IPS DF 6.9 (cell line): ENCODE data around the gene CALML3.

Experiments
- DNase-seq: peaks from one replicate; pipeline ENCODE4 v3.0.0-alpha.2; 2013; ENCODE audit warnings: low read depth, low spot score
- H3K27ac ChIP-seq: one replicate; pipeline ENCODE4 v1.5.1; 2013; ENCODE audit warnings: low read length, control low read depth
- H3K27me3 ChIP-seq: 2 replicates; pipeline ENCODE4 v1.6.1; 2013; ENCODE audit warnings: mild to moderate bottlenecking, low read length; ENCODE audit not compliant: control insufficient read depth, insufficient read depth
- H3K36me3 ChIP-seq: 2 replicates; pipeline ENCODE4 v1.6.1; 2013; ENCODE audit warnings: low read length; ENCODE audit not compliant: control insufficient read depth, insufficient read depth
- H3K4me1 ChIP-seq: 2 replicates; pipeline ENCODE4 v1.6.1; 2013; ENCODE audit warnings: low read length; ENCODE audit not compliant: control insufficient read depth, insufficient read depth
- H3K4me3 ChIP-seq: 2 replicates; pipeline ENCODE4 v1.5.1; 2013; ENCODE audit warnings: mild to moderate bottlenecking, low read length
- H3K9me3 ChIP-seq: 2 replicates; pipeline ENCODE4 v1.6.1; 2013; ENCODE audit warnings: low read length, inconsistent platforms; ENCODE audit not compliant: control insufficient read depth, insufficient read depth
- WGBS: extraction: QIAGEN DNeasy Blood & Tissue Kit; methylation state at CpG from one replicate; pipeline ENCODE4 v1.1.7; 2013; ENCODE audit warnings: mixed read lengths, missing lambda C conversion rate; ENCODE audit not compliant: insufficient read length, insufficient coverage; 5-methylcytosine and 5-hydroxymethylcytosine counted together

Gene CALML3

GRCh38 chr10:5528989-5529701 is 4.4 kb downstream of the CALML3 start:
- no peaks in the 10 kb centered on the region for H3K27me3 ChIP-seq
- H3K27ac ChIP-seq: no peak overlapping the region
- no peaks in the 10 kb centered on the region; the same call in 1 of the 2 replicates for H3K4me1 ChIP-seq
- no peaks in the 10 kb centered on the region for H3K36me3 ChIP-seq
- no peak for DNase-seq
- no peak overlapping the region for H3K4me3 ChIP-seq
- H3K9me3 ChIP-seq: no peaks in the 10 kb centered on the region
- no CpG with 5 or more reads among the region's 11 CpGs for WGBS

DNA sequence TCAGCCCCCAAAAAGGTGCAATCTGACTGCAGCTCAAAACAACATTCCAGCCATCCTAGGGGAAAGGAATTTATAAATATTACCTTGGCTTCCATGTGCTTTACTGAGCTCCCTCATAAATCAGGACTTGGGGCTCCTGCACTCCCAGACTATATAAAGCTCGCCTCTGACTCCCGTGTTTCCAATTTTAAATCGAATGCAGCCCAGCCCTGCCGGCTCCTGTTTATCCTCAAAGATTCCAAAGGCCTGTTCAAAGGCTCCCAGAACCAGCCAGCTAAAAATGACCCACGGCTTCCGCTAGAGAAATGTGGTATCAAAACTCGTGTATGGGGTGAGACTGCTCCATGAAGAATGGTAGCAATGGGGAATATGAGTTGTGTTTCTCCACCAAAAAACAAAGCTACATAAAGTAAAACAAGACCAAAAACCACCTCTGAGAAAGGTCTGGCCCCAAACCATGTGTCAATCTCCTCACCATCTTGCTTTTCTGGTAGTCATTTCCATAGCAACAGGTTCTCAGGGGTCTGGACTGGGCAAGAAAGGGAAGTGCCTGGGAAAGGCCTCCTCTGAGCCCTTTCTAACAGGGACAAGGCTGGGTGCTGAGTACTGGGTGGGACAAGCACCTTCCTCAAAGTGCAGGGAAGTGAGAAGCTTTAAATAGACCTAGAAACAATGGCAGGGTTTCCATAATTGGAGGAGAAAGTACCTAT is 5.1 kb downstream of the CALML3 start:
- no peak for DNase-seq
- Histone ChIP-seq H3K9me3 (no peaks in the 10 kb centered on the region), H3K4me3 (no peak overlapping the region), H3K27ac (no peak overlapping the region), H3K4me1 (no peaks in the 10 kb centered on the region; the same call in 1 of the 2 replicates), H3K27me3 (no peaks in the 10 kb centered on the region), H3K36me3 (no peaks in the 10 kb centered on the region)
- WGBS: no CpG with 5 or more reads among the region's 7 CpGs

GRCh38 chr10:5530412-5530806 is 5.6 kb downstream of the CALML3 start:
- Histone ChIP-seq H3K27ac (no peak overlapping the region), H3K36me3 (no peaks in the 10 kb centered on the region), H3K27me3 (no peaks in the 10 kb centered on the region), H3K4me3 (no peak overlapping the region), H3K4me1 (no peaks in the 10 kb centered on the region; the same call in 1 of the 2 replicates), H3K9me3 (no peaks in the 10 kb centered on the region)
- no peak for DNase-seq
- WGBS: no CpG with 5 or more reads among the region's 5 CpGs

DNA sequence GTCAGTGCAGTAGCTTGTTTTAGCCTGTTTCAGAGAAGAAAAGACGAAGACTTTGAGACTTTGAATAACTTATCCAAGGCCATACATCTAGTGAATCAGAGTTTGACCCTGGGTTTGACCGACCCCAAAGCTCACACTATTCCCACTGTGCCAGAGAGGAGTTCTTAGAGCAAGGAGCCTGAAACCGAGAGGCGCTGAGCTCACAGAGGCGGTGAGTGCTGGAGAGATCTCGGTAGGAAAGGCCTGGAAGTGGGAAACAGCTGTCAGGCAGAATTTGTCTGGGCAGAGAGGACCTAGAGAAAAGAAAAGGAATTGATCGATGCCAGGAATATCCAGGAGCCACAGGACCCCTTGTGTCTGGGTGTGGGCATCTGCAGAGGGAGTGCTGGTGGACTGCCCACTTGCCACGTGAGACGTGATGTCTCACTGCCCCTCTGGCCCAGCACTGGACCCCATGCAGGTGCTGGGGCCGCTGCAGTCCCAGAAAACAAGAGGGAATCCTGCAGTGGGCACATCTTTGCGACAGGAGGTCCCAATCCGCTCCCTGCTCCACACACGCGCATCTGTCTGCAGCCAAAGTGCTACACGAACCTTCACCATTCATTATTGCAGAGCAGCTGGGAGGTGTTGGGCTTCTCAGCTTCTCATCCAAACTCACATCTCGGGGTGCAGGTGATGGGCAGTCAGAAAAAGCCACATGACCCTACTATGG is 6.2 kb downstream of the CALML3 start:
- Histone ChIP-seq H3K27me3 (no peaks in the 10 kb centered on the region), H3K27ac (no peak overlapping the region), H3K4me3 (no peak overlapping the region), H3K9me3 (no peaks in the 10 kb centered on the region), H3K36me3 (no peaks in the 10 kb centered on the region), H3K4me1 (no peaks in the 10 kb centered on the region)
- DNase-seq: no peak
- WGBS: no CpG with 5 or more reads among the region's 16 CpGs

DNA sequence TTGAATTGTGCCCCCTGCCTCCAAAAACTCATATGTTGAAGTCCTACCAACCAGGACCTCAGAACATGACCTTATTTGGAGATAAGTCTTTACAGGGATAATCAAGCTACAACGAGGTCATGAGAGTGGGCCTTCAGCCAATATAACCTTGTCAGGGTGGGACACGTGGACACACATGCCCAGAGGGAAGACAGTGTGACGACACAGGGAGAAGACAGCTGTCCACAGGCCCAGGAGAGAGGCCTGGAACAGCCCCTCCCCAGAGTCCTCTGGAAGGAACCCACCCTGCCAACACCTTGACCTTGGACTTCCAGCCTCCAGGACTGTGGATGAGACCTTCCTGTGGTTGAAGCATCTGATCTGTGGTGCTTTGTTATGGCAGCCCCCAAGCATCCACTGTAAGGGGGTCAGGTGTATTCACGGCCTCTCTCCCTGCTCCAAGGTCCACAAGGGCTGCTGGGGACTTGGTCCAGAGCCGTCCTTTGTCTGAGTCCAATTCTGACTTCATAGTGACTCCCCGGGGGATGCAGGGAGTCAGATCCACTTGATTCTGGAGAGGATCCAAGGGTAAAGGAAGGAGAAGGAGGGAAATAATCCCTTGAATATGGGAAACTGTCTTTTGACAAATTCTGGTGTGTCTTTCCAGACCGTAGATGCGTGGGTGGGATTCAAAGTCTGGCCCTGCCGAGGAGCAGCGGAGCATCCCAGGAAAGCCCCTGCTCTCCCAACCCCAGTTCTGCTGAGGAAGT is 7.0 kb downstream of the CALML3 start:
- H3K27ac ChIP-seq: no peak overlapping the region
- H3K36me3 ChIP-seq: no peaks in the 10 kb centered on the region
- WGBS: no CpG with 5 or more reads among the region's 10 CpGs
- no peaks in the 10 kb centered on the region for H3K9me3 ChIP-seq
- no peak for DNase-seq
- H3K4me3 ChIP-seq: no peak overlapping the region
- no peaks in the 10 kb centered on the region for H3K4me1 ChIP-seq
- no peaks in the 10 kb centered on the region for H3K27me3 ChIP-seq

GRCh38 chr10:5532307-5532605 is 7.5 kb downstream of the CALML3 start:
- Histone ChIP-seq H3K4me1 (no peaks in the 10 kb centered on the region), H3K27me3 (no peaks in the 10 kb centered on the region), H3K36me3 (no peaks in the 10 kb centered on the region), H3K27ac (no peak overlapping the region), H3K9me3 (no peaks in the 10 kb centered on the region), H3K4me3 (no peak overlapping the region)
- WGBS: no CpG with 5 or more reads among the region's 10 CpGs
- DNase-seq: no peak

DNA sequence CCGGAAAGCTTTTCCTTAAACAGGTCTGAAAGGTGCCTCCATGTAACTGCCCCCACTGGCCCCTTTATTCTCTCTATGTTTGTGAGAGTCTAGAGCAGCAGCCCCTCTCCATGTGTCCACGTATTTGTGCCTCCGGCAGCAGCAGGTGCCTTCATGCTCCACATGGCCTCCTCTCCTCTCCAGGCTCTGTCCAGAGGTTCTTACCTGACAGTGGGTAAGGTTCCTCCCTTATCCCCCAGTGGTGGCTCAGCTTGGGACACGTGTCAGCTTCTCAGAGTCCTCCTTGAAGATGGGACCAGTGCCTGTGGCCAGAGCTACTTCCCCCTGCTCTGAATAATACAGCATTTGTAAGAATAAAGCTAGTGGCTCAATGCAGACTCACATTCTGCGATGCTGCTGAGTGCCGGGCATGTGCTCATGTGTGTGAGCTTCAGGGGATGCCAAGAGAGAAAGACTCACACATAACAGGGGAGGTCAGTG is 7.9 kb downstream of the CALML3 start:
- no peak overlapping the region for H3K27ac ChIP-seq
- DNase-seq: no peak
- no peaks in the 10 kb centered on the region for H3K9me3 ChIP-seq
- WGBS: no CpG with 5 or more reads among the region's 6 CpGs
- no peaks in the 10 kb centered on the region for H3K27me3 ChIP-seq
- no peaks in the 10 kb centered on the region for H3K36me3 ChIP-seq
- no peak overlapping the region for H3K4me3 ChIP-seq
- no peaks in the 10 kb centered on the region for H3K4me1 ChIP-seq

- no peaks in the 10 kb centered on the region for H3K9me3 ChIP-seq
- H3K4me3 ChIP-seq: no peak overlapping the region
- no peaks in the 10 kb centered on the region for H3K36me3 ChIP-seq
- H3K27me3 ChIP-seq: no peaks in the 10 kb centered on the region
- WGBS: no CpG with 5 or more reads among the region's 21 CpGs
- DNase-seq: no peak
- H3K27ac ChIP-seq: no peak overlapping the region
- no peaks in the 10 kb centered on the region for H3K4me1 ChIP-seq
Observed at GRCh38 chr10:5533098-5533731, 8.5 kb downstream of the CALML3 start.

GRCh38 chr10:5534051-5534821 is 9.5 kb downstream of the CALML3 start:
- H3K9me3 ChIP-seq: no peaks in the 10 kb centered on the region
- no peaks in the 10 kb centered on the region for H3K4me1 ChIP-seq
- no peak overlapping the region for H3K27ac ChIP-seq
- DNase-seq: no peak
- WGBS: no CpG with 5 or more reads among the region's 38 CpGs
- no peaks in the 10 kb centered on the region for H3K36me3 ChIP-seq
- no peaks in the 10 kb centered on the region for H3K27me3 ChIP-seq
- H3K4me3 ChIP-seq: no peak overlapping the region
